Activated B cell treated with CpG ODN at 0.5 μM for 24 hours (primary cell): ENCODE measurements around the gene AQP9. TPM values are rescaled to one million over a fixed set of nuclear protein-coding genes. Genes with fewer than 3 reads are reported as not detected.

ENCODE experiments used
- ATAC-seq: fragments of 200-7000 bp; cut with Tn5 transposase; one replicate; pipeline ENCODE4 v1.10.0; 2021; ENCODE audit warnings: low read depth, mild to moderate bottlenecking, moderate library complexity
- CTCF ChIA-PET: fragments of 350-600 bp; sonication (Branson Sonifier 250); formaldehyde crosslinking; loops from one replicate; lab custom pipeline; 2021; ENCODE audit warnings: antibody characterized with exemption; lab: Charles Lee
- POLR2A ChIA-PET: fragments of 350-600 bp; sonication (Branson Sonifier 250); formaldehyde crosslinking; loops from one replicate; lab custom pipeline; 2021; ENCODE audit warnings: antibody characterized with exemption; lab: Charles Lee
- DNase-seq: peaks from one replicate; pipeline ENCODE4 v3.0.0; 2022
- H3K27ac Mint-ChIP-seq: one replicate; pipeline ENCODE4 v1.8.0; 2020; ENCODE audit warnings: mixed read lengths
- H3K27me3 Mint-ChIP-seq: one replicate; pipeline ENCODE4 v1.8.0; 2021; ENCODE audit warnings: mixed read lengths
- H3K36me3 Mint-ChIP-seq: one replicate; pipeline ENCODE4 v1.8.0; 2021; ENCODE audit warnings: low read depth, mixed read lengths
- H3K4me1 Mint-ChIP-seq: one replicate; pipeline ENCODE4 v1.8.0; 2021; ENCODE audit warnings: mixed read lengths
- H3K4me3 Mint-ChIP-seq: one replicate; pipeline ENCODE4 v1.8.0; 2020; ENCODE audit warnings: mild to moderate bottlenecking, mixed read lengths
- H3K9me3 Mint-ChIP-seq: one replicate; pipeline ENCODE4 v1.8.0; 2020; ENCODE audit warnings: mixed read lengths
- CTCF ChIP-seq: fragments of 200-600 bp; IDR thresholded peaks from one replicate; pipeline ENCODE4 v1.8.0; 2022; ENCODE audit warnings: antibody characterized with exemption, mild to moderate bottlenecking
- intact Hi-C: fragments of 100-400 bp; cut with micrococcal nuclease; formaldehyde crosslinking; loops from one replicate; pipeline ENCODE4 v1.15.1; 2024
- total RNA-seq: library from RNA; stranded (reverse); gene quantifications from 2 replicates; pipeline ENCODE4 v1.2.3, GENCODE V29; 2022

The AQP9 gene
- total RNA-seq, 1 donor from 2014 or later, result not detected

- POLR2A ChIA-PET, result no interaction called here
- DNase-seq (no peak), ATAC-seq (no peak)
- H3K36me3 Mint-ChIP-seq, result no peaks in the 10 kb centered on the region
- CTCF ChIA-PET, result no interaction called here
- no peaks in the 10 kb centered on the region for H3K9me3 Mint-ChIP-seq
- intact Hi-C loops, result no loop called here
- H3K27me3 Mint-ChIP-seq, result peaks cover 16% of the 10 kb centered on the region
- no peak overlapping the region for H3K27ac Mint-ChIP-seq
- H3K4me3 Mint-ChIP-seq, result no peak overlapping the region
- H3K4me1 Mint-ChIP-seq, result no peaks in the 10 kb centered on the region
- TF ChIP-seq CTCF, result no peak
These were observed 37.8 kb downstream of the AQP9 start for GRCh38 chr15:58175955-58176354.

GRCh38 chr15:58178668-58179067, 40.5 kb downstream of the AQP9 start:
- Mint-ChIP-seq H3K36me3 (no peaks in the 10 kb centered on the region), H3K4me1 (no peaks in the 10 kb centered on the region), H3K27me3 (peaks cover 25% of the 10 kb centered on the region), H3K4me3 (no peak overlapping the region), H3K27ac (no peak overlapping the region), H3K9me3 (no peaks in the 10 kb centered on the region)
- DNase-seq (no peak), ATAC-seq (no peak)
- no peak for TF ChIP-seq CTCF
- ChIA-PET CTCF (no interaction called here), POLR2A (no interaction called here)
- intact Hi-C loops, result no loop called here

GRCh38 chr15:58179206-58179605, 41.0 kb downstream of the AQP9 start:
- no peak overlapping the region for H3K4me3 Mint-ChIP-seq
- TF ChIP-seq CTCF, result no peak
- no peaks in the 10 kb centered on the region for H3K9me3 Mint-ChIP-seq
- H3K27ac Mint-ChIP-seq, result no peak overlapping the region
- DNase-seq (no peak), ATAC-seq (no peak)
- POLR2A ChIA-PET, result no interaction called here
- intact Hi-C loops, result no loop called here
- H3K36me3 Mint-ChIP-seq, result no peaks in the 10 kb centered on the region
- H3K27me3 Mint-ChIP-seq, result peaks cover 25% of the 10 kb centered on the region
- CTCF ChIA-PET, result no interaction called here
- no peaks in the 10 kb centered on the region for H3K4me1 Mint-ChIP-seq

- CTCF ChIA-PET, result no interaction called here
- Mint-ChIP-seq H3K36me3 (no peaks in the 10 kb centered on the region), H3K27me3 (peaks cover 25% of the 10 kb centered on the region), H3K4me3 (no peak overlapping the region), H3K27ac (no peak overlapping the region), H3K4me1 (no peaks in the 10 kb centered on the region), H3K9me3 (no peaks in the 10 kb centered on the region)
- DNase-seq (no peak), ATAC-seq (no peak)
- intact Hi-C loops, result loop anchor here (5.0 kb wide), 2 partner anchors 138 to 318 kb away; no protein-coding TSS in a partner anchor
- no peak for TF ChIP-seq CTCF
- POLR2A ChIA-PET, result no interaction called here
These were observed 41.7 kb downstream of the AQP9 start for GRCh38 chr15:58179741-58180381.

GRCh38 chr15:58182460-58183163, 44.4 kb downstream of the AQP9 start:
- CTCF ChIA-PET, result no interaction called here
- H3K9me3 Mint-ChIP-seq, result no peaks in the 10 kb centered on the region
- H3K27me3 Mint-ChIP-seq, result peaks cover 33% of the 10 kb centered on the region
- intact Hi-C loops, result loop anchor here (5.0 kb wide), 2 partner anchors 140 to 320 kb away; no protein-coding TSS in a partner anchor
- POLR2A ChIA-PET, result no interaction called here
- H3K4me1 Mint-ChIP-seq, result no peaks in the 10 kb centered on the region
- no peak overlapping the region for H3K27ac Mint-ChIP-seq
- no peak for TF ChIP-seq CTCF
- H3K36me3 Mint-ChIP-seq, result no peaks in the 10 kb centered on the region
- H3K4me3 Mint-ChIP-seq, result no peak overlapping the region
- ATAC-seq (no peak), DNase-seq (no peak)
